ENCODE measurements around the gene C2CD3.

DNA sequence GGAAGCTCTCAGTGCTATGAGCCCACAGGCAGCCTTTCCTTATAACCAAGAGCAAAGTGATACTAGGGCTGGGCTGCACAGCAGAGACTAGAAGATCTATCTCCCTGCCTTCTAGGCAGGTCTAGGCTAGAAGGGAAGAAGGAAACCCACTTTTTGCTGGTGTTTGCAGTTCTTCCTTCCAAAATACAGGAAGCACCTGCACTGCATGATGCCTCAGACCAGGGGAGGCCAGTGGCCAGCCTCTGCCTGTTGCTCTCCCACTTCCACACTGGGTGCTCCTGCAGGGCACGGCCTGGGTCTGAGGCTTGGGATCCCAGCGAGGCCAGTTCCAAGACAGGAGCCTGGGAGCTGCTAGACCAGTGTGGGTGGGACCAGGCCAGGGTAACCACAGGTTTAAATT lies 155.9 kb downstream of the C2CD3 start:
- TF ChIP-seq, protein P1, sequence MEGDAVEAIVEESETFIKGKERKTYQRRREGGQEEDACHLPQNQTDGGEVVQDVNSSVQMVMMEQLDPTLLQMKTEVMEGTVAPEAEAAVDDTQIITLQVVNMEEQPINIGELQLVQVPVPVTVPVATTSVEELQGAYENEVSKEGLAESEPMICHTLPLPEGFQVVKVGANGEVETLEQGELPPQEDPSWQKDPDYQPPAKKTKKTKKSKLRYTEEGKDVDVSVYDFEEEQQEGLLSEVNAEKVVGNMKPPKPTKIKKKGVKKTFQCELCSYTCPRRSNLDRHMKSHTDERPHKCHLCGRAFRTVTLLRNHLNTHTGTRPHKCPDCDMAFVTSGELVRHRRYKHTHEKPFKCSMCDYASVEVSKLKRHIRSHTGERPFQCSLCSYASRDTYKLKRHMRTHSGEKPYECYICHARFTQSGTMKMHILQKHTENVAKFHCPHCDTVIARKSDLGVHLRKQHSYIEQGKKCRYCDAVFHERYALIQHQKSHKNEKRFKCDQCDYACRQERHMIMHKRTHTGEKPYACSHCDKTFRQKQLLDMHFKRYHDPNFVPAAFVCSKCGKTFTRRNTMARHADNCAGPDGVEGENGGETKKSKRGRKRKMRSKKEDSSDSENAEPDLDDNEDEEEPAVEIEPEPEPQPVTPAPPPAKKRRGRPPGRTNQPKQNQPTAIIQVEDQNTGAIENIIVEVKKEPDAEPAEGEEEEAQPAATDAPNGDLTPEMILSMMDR (IDR thresholded peaks at IDR 0.05; ENCODE audit: insufficient read depth, low read length) = no peak
- TF ChIP-seq POLR2AphosphoS5 (IDR thresholded peaks at IDR 0.05; ENCODE audit: low read depth) = 0 out of 2 replicates have a peak, but pooled peaks have one; percentile 40
- TF ChIP-seq, protein P2, sequence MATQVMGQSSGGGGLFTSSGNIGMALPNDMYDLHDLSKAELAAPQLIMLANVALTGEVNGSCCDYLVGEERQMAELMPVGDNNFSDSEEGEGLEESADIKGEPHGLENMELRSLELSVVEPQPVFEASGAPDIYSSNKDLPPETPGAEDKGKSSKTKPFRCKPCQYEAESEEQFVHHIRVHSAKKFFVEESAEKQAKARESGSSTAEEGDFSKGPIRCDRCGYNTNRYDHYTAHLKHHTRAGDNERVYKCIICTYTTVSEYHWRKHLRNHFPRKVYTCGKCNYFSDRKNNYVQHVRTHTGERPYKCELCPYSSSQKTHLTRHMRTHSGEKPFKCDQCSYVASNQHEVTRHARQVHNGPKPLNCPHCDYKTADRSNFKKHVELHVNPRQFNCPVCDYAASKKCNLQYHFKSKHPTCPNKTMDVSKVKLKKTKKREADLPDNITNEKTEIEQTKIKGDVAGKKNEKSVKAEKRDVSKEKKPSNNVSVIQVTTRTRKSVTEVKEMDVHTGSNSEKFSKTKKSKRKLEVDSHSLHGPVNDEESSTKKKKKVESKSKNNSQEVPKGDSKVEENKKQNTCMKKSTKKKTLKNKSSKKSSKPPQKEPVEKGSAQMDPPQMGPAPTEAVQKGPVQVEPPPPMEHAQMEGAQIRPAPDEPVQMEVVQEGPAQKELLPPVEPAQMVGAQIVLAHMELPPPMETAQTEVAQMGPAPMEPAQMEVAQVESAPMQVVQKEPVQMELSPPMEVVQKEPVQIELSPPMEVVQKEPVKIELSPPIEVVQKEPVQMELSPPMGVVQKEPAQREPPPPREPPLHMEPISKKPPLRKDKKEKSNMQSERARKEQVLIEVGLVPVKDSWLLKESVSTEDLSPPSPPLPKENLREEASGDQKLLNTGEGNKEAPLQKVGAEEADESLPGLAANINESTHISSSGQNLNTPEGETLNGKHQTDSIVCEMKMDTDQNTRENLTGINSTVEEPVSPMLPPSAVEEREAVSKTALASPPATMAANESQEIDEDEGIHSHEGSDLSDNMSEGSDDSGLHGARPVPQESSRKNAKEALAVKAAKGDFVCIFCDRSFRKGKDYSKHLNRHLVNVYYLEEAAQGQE (IDR thresholded peaks at IDR 0.05; ENCODE audit: insufficient replicate concordance, low read depth) = no peak

Measured in HL-60 (cell line).